Fibroblast of mammary gland (primary cell): ENCODE measurements around the gene COA7.
"Not testable (repeated sequence)": the region's sequence is repeated elsewhere in the genome, so short reads cannot be mapped to it uniquely, and the experiment has no call there.

Experiments
- DNase-seq: peaks from one replicate; pipeline ENCODE4 v3.0.0-alpha.2; 2010; ENCODE audit warnings: low read depth
- H3K4me3 ChIP-seq: 2 replicates; pipeline ENCODE4 v1.5.1; 2011; ENCODE audit warnings: low read depth, mild to moderate bottlenecking, low read length, moderate library complexity; ENCODE audit not compliant: control insufficient read depth
- TF ChIP-seq, protein P1 (sequence below): conservative IDR thresholded peaks from 2 replicates; pipeline ENCODE4 v1.5.1; 2011; ENCODE audit warnings: low read depth, low read length, inconsistent platforms; ENCODE audit not compliant: control insufficient read depth, insufficient read depth

The COA7 gene

DNA sequence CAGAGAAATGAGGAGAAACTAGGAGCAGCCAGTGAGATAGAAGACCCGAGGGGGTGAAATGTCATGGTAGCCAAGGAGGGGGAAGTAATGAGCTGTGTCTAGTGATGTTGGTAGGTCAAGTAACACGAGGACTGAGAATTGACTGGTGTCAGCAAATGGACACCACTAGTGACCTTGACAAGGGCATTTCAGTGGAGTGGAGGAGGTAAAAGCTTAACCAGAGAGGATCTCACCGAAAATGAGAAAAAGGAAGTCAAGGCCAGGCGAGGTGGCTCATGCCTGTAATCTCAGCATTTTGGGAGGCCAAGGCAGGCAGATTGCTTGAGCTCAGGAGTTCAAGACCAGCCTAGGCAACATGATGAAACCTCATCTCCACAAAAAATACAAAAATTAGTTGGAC, 25.1 kb upstream of the COA7 start:
- H3K4me3 ChIP-seq = no peak overlapping the region
- no peak for DNase-seq
- TF ChIP-seq, protein P1, sequence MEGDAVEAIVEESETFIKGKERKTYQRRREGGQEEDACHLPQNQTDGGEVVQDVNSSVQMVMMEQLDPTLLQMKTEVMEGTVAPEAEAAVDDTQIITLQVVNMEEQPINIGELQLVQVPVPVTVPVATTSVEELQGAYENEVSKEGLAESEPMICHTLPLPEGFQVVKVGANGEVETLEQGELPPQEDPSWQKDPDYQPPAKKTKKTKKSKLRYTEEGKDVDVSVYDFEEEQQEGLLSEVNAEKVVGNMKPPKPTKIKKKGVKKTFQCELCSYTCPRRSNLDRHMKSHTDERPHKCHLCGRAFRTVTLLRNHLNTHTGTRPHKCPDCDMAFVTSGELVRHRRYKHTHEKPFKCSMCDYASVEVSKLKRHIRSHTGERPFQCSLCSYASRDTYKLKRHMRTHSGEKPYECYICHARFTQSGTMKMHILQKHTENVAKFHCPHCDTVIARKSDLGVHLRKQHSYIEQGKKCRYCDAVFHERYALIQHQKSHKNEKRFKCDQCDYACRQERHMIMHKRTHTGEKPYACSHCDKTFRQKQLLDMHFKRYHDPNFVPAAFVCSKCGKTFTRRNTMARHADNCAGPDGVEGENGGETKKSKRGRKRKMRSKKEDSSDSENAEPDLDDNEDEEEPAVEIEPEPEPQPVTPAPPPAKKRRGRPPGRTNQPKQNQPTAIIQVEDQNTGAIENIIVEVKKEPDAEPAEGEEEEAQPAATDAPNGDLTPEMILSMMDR = no peak

DNA sequence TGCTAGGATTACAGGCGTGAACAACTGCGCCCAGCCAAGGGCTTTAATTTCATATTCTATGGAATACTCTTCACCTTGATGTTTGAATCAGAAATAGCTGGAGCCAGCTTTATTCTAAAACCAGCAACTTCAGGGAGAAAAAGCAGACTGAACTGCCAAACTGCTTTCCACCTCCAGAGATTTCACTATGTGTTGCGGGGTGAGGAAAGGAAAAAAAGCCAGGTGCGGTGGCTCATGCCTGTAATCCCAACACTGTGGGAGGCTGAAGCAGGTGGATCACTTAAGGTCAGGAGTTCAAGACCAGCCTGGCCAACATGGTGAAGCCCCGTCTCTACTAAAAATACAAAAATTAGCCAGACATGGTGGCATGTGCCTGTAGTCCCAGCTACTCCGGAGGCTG, 17.1 kb upstream of the COA7 start:
- not testable (repeated sequence) for DNase-seq, H3K4me3 ChIP-seq

DNA sequence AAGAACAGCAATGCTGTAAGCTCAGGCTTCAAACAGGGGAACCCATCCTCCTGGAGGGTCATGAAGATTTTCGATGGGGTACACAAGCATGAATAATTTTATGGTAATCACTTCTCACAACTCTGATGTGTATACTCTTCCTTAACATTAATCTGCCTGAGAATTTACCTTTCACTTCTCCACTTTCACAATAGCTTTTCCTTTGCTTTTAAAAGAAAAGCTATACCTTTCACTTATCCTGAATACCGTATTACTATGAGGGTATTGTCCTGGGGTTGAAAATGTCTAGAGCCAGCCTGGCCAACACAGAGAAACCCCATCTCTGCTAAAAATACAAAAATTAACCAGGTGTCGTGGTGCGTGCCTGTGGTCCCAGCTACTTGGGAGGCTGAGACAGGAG, 15.4 kb upstream of the COA7 start:
- H3K4me3 ChIP-seq = no peak overlapping the region
- DNase-seq = no peak
- TF ChIP-seq, protein P1 = no peak

DNA sequence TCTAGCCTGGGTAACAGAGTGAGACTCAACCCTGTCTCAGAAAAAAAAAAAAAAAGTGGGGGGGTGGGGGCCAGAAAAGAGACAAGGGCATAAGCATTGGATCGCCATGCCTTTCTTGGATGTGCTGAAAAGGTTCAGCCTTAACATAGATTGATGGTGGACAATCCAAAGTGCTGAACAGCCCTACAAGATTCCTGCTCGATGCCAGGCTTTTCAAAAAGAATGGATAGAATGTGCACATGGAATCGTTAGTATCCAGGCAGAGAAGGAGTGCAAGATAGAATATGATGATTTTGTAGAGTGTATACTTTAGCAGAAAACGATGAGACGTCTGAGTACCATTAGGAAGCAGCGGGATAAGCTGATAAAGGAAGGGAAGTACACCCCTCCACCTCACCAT, 10.9 kb upstream of the COA7 start:
- TF ChIP-seq, protein P1 = no peak
- no peak overlapping the region for H3K4me3 ChIP-seq
- DNase-seq = no peak

DNA sequence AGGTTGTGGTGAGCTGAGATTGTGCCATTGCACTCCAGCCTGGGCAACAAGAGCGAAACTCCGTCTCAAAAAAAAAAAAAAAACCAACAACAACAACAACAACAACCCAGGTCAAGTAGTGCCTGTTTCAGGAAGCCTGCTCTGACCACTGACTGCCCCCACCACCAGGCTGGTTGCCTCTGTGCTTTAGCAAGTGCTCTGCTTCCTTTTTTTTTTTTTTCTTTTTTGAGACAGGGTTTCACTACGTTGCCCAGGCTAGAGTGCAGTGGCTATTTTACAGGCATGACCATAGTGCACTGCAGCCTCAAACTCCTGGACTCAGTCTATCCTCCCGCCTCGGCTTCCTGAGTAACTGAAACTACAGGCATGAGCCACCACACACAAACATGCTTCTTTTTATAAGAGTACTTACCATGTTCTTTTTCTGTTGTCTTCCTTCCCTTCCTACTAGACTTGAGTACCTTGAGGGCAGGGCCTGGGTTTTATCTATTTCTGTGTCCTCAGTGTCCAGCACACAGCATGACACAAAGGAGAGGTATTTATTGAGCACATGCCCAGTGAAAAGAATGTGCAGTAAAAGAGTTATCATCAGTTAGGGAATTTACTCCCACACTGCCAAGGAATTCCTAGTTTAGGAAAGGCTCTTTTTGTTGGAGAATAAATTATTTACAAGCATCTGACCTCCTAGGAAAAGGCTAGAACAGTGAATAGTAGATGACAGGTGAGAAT, 9.9 kb upstream of the COA7 start:
- no peak overlapping the region for H3K4me3 ChIP-seq
- DNase-seq = peak; percentile 65
- TF ChIP-seq, protein P1 = no peak

DNA sequence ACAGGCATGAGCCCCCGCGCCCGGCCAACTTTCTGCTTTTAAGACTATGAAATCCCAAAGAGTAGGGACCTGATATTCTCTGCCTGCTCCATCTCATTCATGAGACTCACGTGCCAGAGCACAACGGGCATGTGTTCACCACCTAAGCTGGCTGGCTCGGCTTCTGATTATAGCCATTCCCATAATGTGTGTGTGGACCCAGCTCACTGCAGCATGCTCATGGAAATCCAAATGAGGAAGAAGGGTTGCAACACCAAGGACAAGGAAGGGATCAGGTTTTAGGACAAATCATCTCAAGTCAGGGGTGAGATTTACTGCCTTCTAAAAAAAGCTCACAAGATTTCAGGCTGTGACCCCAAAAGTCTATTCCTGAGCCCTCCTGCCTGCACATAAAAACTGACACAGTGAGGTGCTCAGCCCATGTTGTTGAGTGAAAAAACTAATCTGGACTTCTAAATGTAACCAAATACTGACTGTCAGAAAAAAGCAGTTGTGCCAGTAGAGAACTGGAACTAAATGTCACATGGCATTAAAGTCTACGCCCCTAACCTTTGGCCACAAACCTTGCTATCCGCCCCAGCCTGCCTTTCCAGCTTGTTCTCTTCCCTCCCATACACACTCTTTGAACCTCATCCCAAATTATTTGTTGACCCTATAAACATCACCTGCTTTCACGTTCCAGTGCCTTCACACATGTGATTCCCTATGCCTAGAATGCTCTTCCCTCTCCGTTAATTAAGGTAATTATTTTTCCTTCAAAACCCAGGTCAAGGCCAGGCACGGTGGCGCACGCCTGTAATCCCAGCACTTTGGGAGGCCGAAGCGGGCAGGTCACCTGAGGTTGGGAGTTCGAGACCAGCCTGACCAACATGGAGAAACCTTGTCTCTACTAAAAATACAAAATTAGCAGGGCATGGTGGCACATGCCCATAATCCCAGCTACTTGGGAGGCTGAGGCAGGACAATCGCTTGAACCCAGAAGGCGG, 9.1 kb upstream of the COA7 start:
- TF ChIP-seq, protein P1 = no peak
- no peak overlapping the region for H3K4me3 ChIP-seq
- no peak for DNase-seq

DNA sequence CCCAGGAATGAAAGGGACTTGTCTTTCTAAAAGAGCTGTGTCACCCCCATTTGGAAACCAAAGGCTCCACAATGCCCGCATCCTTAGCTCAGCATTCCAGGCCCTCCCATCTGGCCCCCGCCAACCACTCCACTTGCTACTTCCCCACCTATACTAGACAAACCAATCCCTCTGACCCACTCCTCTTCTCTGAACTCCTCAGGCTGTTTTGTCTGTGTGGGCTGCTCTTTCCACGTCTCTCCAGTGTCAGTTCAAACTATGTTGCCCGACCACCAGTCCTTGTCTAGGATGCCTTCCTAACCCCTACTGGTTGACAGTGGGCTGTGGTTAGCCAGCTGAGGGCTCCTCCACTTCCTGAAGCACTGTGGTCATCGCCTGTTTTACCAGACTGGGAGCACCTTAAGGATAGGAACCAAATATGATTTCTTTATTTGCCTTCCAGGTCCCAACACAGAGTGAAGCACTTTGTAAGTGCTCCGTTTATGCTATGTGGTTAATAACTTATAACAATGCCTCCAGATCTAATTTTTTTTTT, 8.1 kb upstream of the COA7 start:
- TF ChIP-seq, protein P1 = no peak
- no peak for DNase-seq
- no peak overlapping the region for H3K4me3 ChIP-seq
